Measurements from ENCODE around the gene PEAK1. TPM values are rescaled to one million over a fixed set of nuclear protein-coding genes. Genes with fewer than 3 reads are reported as not detected.

The PEAK1 gene
- total RNA-seq, 2 experiments from 2014 or later: 33.2 to 33.5 TPM

GRCh38 chr15:77395013-77395774, 24.7 kb downstream of the PEAK1 start:
- no peak overlapping the region for H3K4me3 Mint-ChIP-seq
- no peak for DNase-seq
- no peak overlapping the region for H3K27ac Mint-ChIP-seq
- H3K27me3 Mint-ChIP-seq: no peaks in the 10 kb centered on the region
- H3K36me3 Mint-ChIP-seq: peaks cover 50% of the 10 kb centered on the region
- H3K4me1 Mint-ChIP-seq: peaks cover 11% of the 10 kb centered on the region
- peaks cover 41% of the 10 kb centered on the region for H3K9me3 Mint-ChIP-seq

GRCh38 chr15:77393471-77393840, 26.4 kb downstream of the PEAK1 start:
- Mint-ChIP-seq H3K9me3 (peaks cover 25% of the 10 kb centered on the region), H3K4me3 (no peak overlapping the region), H3K36me3 (peaks cover 37% of the 10 kb centered on the region), H3K27ac (no peak overlapping the region), H3K27me3 (no peaks in the 10 kb centered on the region), H3K4me1 (peaks cover 11% of the 10 kb centered on the region)
- DNase-seq: no peak

GRCh38 chr15:77392762-77393470, 27.0 kb downstream of the PEAK1 start:
- H3K27ac Mint-ChIP-seq: no peak overlapping the region
- H3K4me1 Mint-ChIP-seq: peaks cover 11% of the 10 kb centered on the region
- H3K9me3 Mint-ChIP-seq: peaks cover 20% of the 10 kb centered on the region
- DNase-seq: no peak
- H3K4me3 Mint-ChIP-seq: no peak overlapping the region
- no peaks in the 10 kb centered on the region for H3K27me3 Mint-ChIP-seq
- H3K36me3 Mint-ChIP-seq: peaks cover 34% of the 10 kb centered on the region

- no peak for DNase-seq
- no peak overlapping the region for H3K27ac Mint-ChIP-seq
- H3K4me3 Mint-ChIP-seq: no peak overlapping the region
- peaks cover 13% of the 10 kb centered on the region for H3K9me3 Mint-ChIP-seq
- H3K36me3 Mint-ChIP-seq: peaks cover 28% of the 10 kb centered on the region
- H3K4me1 Mint-ChIP-seq: peaks cover 9% of the 10 kb centered on the region
- H3K27me3 Mint-ChIP-seq: no peaks in the 10 kb centered on the region
These were observed 28.4 kb downstream of the PEAK1 start for GRCh38 chr15:77391372-77391951.

- H3K36me3 Mint-ChIP-seq: peaks cover 5% of the 10 kb centered on the region
- H3K27me3 Mint-ChIP-seq: no peaks in the 10 kb centered on the region
- H3K27ac Mint-ChIP-seq: no peak overlapping the region
- no peaks in the 10 kb centered on the region for H3K9me3 Mint-ChIP-seq
- peaks cover 30% of the 10 kb centered on the region for H3K4me1 Mint-ChIP-seq
- DNase-seq: no peak
- no peak overlapping the region for H3K4me3 Mint-ChIP-seq
These were observed 32.4 kb downstream of the PEAK1 start for GRCh38 chr15:77387365-77388105.

GRCh38 chr15:77386626-77387025, 33.3 kb downstream of the PEAK1 start:
- H3K36me3 Mint-ChIP-seq: peaks cover 6% of the 10 kb centered on the region
- H3K4me1 Mint-ChIP-seq: peaks cover 27% of the 10 kb centered on the region
- H3K9me3 Mint-ChIP-seq: no peaks in the 10 kb centered on the region
- H3K27me3 Mint-ChIP-seq: no peaks in the 10 kb centered on the region
- no peak for DNase-seq
- H3K27ac Mint-ChIP-seq: no peak overlapping the region
- no peak overlapping the region for H3K4me3 Mint-ChIP-seq

GRCh38 chr15:77384589-77385359, 35.1 kb downstream of the PEAK1 start:
- no peak for DNase-seq
- H3K36me3 Mint-ChIP-seq: peaks cover 8% of the 10 kb centered on the region
- H3K27ac Mint-ChIP-seq: no peak overlapping the region
- H3K9me3 Mint-ChIP-seq: no peaks in the 10 kb centered on the region
- peaks cover 25% of the 10 kb centered on the region for H3K4me1 Mint-ChIP-seq
- no peak overlapping the region for H3K4me3 Mint-ChIP-seq
- H3K27me3 Mint-ChIP-seq: no peaks in the 10 kb centered on the region

- H3K27ac Mint-ChIP-seq: no peak overlapping the region
- no peak for DNase-seq
- no peak overlapping the region for H3K4me3 Mint-ChIP-seq
- H3K9me3 Mint-ChIP-seq: no peaks in the 10 kb centered on the region
- peaks cover 25% of the 10 kb centered on the region for H3K4me1 Mint-ChIP-seq
- no peaks in the 10 kb centered on the region for H3K27me3 Mint-ChIP-seq
- peaks cover 8% of the 10 kb centered on the region for H3K36me3 Mint-ChIP-seq
These were observed 35.8 kb downstream of the PEAK1 start for GRCh38 chr15:77384086-77384485.

- peaks cover 21% of the 10 kb centered on the region for H3K4me1 Mint-ChIP-seq
- no peaks in the 10 kb centered on the region for H3K9me3 Mint-ChIP-seq
- H3K27me3 Mint-ChIP-seq: no peaks in the 10 kb centered on the region
- no peak overlapping the region for H3K27ac Mint-ChIP-seq
- no peak overlapping the region for H3K4me3 Mint-ChIP-seq
- peaks cover 5% of the 10 kb centered on the region for H3K36me3 Mint-ChIP-seq
- DNase-seq: no peak
These were observed 39.9 kb downstream of the PEAK1 start for GRCh38 chr15:77380033-77380432.

- Mint-ChIP-seq H3K4me1 (peaks cover 7% of the 10 kb centered on the region), H3K4me3 (no peak overlapping the region), H3K36me3 (peaks cover 5% of the 10 kb centered on the region), H3K9me3 (peaks cover 2% of the 10 kb centered on the region), H3K27me3 (no peaks in the 10 kb centered on the region), H3K27ac (no peak overlapping the region)
- DNase-seq: no peak
These were observed 43.1 kb downstream of the PEAK1 start for GRCh38 chr15:77376770-77377169.

GRCh38 chr15:77375133-77375532, 44.8 kb downstream of the PEAK1 start:
- peaks cover 2% of the 10 kb centered on the region for H3K36me3 Mint-ChIP-seq
- peaks cover 7% of the 10 kb centered on the region for H3K4me1 Mint-ChIP-seq
- H3K4me3 Mint-ChIP-seq: no peak overlapping the region
- peaks cover 2% of the 10 kb centered on the region for H3K9me3 Mint-ChIP-seq
- H3K27ac Mint-ChIP-seq: no peak overlapping the region
- DNase-seq: no peak
- no peaks in the 10 kb centered on the region for H3K27me3 Mint-ChIP-seq

GRCh38 chr15:77373441-77373840, 46.5 kb downstream of the PEAK1 start:
- H3K36me3 Mint-ChIP-seq: peaks cover 2% of the 10 kb centered on the region
- H3K4me1 Mint-ChIP-seq: peaks cover 16% of the 10 kb centered on the region
- no peak for DNase-seq
- H3K27ac Mint-ChIP-seq: no peak overlapping the region
- H3K9me3 Mint-ChIP-seq: peaks cover 2% of the 10 kb centered on the region
- H3K27me3 Mint-ChIP-seq: no peaks in the 10 kb centered on the region
- no peak overlapping the region for H3K4me3 Mint-ChIP-seq

- H3K9me3 Mint-ChIP-seq: peaks cover 2% of the 10 kb centered on the region
- no peak overlapping the region for H3K4me3 Mint-ChIP-seq
- peaks cover 14% of the 10 kb centered on the region for H3K4me1 Mint-ChIP-seq
- no peaks in the 10 kb centered on the region for H3K36me3 Mint-ChIP-seq
- no peak overlapping the region for H3K27ac Mint-ChIP-seq
- H3K27me3 Mint-ChIP-seq: no peaks in the 10 kb centered on the region
- no peak for DNase-seq
These were observed 47.9 kb downstream of the PEAK1 start for GRCh38 chr15:77371850-77372563.

GRCh38 chr15:77370580-77370979, 49.3 kb downstream of the PEAK1 start:
- Mint-ChIP-seq H3K36me3 (peaks cover 3% of the 10 kb centered on the region), H3K27me3 (no peaks in the 10 kb centered on the region), H3K27ac (no peak overlapping the region), H3K4me1 (peaks cover 9% of the 10 kb centered on the region), H3K4me3 (no peak overlapping the region), H3K9me3 (peaks cover 4% of the 10 kb centered on the region)
- DNase-seq: no peak

Data from activated naive CD8-positive, alpha-beta T cell treated with anti-CD3 and anti-CD28 coated beads for 36 hours (primary cell).